Right lobe of liver (tissue), 4 donors: ENCODE data around the gene TSKS.
A peak's percentile ranks its signal among the peaks of the same experiment; 100 is the strongest.

Experiments used
- POLR2A ChIP-seq: fragments of 450-650 bp; IDR thresholded peaks from one replicate; pipeline ENCODE4 v1.6.1; 2017; ENCODE audit warnings: antibody characterized with exemption, mild to moderate bottlenecking
- TF ChIP-seq, protein P1 (sequence below), 4 donors: fragments of 200-600 bp in 3 of 4; fragments of 450-650 bp in 1 of 4; IDR thresholded peaks; one replicate each; pipeline versions ENCODE4 v1.5.1 to v1.8.0; 2016 to 2022; ENCODE audit warnings: antibody characterized with exemption in 4 of 4, mild to moderate bottlenecking in 2 of 4
- donor health status: DM: no; HTN: no; CAD: no.
- donor health status: DM: no; HTN: no; CAD: no.
- donor health status: DM: no; HTN: yes; CAD: no.

DNA sequence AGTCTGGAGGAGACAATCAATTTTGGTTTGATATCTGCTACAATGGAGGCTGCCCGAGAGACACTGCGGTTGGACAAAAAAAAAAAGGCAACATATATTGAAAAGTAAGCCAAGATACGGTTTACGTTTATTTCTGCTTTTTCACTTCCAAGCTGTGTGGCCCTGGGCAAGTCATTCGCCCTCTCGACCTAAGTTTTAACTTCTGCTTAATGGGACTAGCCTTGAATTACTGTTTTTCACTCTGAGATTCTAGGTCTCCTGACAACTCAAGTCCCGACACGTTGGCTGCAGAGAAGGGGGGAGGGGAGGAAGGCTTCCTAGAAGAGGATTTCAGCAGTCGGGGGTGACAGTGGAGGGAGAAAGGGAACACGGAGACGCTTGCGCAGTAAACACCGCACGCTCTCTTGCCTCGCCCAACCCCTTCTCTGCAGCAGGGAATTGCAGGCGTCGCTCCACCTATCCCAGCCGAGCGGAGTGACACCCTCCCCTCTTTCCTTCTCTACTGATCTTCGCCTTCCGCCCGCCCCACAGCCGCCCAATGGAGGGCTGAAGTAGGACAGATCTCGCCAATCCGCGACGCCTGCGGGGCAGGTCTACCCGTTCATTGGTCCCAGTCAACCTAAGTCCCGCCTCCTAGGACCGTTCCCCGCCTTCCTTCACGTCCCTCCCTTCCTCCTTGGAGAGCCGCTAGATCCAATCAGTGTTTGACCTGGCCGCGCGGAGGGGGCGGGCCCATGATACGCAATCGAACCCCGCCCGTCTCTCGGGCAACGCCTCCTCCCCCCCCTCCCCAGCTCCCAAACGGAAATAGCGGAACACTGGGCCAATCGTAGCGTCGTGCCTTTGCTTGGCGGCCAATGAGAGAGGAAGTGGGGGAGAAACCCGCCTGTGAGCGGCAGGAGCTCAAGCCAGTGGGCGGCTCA is 3.2 kb upstream of the TSKS start:
- TF ChIP-seq, protein P1, sequence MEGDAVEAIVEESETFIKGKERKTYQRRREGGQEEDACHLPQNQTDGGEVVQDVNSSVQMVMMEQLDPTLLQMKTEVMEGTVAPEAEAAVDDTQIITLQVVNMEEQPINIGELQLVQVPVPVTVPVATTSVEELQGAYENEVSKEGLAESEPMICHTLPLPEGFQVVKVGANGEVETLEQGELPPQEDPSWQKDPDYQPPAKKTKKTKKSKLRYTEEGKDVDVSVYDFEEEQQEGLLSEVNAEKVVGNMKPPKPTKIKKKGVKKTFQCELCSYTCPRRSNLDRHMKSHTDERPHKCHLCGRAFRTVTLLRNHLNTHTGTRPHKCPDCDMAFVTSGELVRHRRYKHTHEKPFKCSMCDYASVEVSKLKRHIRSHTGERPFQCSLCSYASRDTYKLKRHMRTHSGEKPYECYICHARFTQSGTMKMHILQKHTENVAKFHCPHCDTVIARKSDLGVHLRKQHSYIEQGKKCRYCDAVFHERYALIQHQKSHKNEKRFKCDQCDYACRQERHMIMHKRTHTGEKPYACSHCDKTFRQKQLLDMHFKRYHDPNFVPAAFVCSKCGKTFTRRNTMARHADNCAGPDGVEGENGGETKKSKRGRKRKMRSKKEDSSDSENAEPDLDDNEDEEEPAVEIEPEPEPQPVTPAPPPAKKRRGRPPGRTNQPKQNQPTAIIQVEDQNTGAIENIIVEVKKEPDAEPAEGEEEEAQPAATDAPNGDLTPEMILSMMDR (IDR thresholded peaks at IDR 0.05) = no peak
- TF ChIP-seq POLR2A = peak; percentile 90
